HG03457 (cell line): ENCODE measurements around the gene ISLR2.
"Not testable (repeated sequence)": the region's sequence is repeated elsewhere in the genome, so short reads cannot be mapped to it uniquely, and the experiment has no call there.

Experiments
- ATAC-seq: cut with Tn5 transposase; IDR thresholded peaks from one replicate; pipeline ENCODE4 v1.9.1; 2021; ENCODE audit warnings: moderate number of reproducible peaks; ENCODE audit not compliant: unreplicated experiment

Gene ISLR2

DNA sequence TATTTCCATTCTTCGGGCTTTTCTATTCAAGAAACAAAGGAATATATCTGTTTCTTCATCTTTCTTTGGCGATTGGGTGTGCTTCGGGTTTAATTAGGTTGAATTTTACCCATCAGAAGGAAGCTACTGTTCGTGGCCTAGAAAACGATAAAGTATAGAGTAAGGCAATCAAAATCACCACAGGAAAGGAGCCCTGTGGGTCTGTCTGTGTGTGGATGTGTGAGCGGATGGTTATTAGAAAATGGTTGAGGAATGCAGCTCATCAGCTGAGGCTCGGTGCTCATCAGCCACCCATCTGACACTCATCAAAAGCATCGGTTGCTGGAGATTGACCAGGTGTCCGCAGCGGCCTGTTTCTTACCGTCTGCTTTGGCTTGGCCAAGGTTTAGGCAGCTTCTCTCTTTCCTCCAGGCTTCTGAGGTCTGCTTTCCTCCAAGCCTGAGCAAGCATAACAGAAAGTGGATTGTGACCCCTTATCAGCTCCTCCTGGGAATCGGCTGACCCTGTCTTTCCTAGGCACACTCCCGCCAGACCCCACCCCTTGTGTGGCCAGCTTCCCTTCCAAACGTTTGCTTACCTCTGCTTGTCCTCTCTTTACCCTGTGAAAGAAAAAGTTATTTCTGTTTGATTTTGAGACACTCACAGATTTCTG is 25.5 kb downstream of the ISLR2 start:
- no peak for ATAC-seq

DNA sequence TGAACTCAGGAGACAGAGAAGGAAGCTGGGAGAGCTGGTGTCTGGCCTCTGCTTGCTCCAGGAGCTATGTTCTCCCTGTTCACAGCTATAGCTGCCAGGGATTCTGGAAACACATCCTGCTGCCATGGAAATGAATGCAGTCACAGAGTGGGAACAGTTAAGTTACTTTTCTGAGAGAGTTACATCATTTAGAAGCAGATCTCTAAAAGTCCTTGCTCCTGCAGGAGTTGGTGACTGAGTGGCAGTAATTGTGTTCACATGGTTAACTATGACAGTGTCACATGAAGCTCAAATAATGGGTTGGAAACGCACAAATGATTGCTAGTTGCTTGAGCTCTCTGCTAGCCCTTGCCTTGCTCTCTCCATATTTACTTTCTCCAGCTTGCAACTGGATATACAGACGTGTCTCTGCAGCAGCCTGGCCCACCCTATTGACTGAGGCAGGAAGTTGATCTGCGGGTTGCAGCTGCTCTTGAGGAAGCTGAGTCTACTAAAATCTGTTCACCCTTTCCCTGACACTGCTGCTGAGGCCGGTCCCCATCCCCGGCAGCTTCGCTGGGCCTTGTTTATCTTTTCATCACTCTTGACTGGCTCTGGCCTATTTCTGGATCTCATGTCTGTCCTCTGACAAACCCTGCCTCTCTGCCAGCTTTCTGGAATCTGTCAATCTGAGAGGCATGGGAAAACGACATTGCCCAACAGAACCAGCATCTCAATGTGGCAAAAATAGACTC is 26.5 kb downstream of the ISLR2 start:
- ATAC-seq, result no peak

DNA sequence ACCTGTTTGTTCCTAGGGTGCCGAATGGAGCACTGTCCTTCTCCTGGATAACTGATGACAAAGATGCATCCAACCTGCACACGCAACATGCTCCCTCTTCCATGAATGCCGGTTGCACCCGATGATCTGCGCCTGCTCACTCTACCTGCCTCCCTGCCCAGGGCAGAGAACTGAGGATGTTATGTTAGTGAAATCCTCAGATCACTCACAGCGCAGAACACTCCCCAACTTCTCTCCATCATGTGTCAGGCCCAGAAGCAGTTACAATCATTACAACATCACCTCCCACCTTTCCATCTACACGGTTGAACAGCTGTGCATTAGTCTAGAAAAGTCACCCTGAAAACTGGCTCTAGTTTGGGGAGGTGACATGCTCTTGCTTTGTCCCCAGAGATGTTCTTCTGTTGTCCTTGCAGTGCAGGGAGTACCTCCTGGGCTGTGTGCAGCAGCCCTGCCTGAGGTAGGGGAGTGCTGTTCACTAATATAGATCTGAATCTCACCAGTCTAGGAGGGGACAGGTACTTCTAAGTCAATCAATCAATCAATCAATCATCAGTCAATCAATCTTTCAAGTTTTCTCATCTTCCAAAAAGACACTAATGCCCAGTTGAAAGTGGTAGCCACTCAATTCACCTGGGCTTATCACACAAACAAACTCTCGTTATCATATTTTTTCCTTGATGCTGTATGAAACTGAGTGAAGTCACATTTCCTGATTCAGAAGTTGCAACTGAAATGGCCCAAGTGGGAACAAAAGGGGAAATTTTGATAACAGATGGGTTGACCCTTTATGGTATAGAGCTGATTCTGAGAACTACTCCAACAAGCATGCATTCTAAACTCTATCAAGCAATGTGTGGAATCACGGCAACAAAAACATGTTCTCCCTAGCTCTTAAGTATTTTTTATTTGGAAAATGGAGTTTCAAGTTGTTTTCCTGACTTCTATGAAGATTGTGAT is 27.8 kb downstream of the ISLR2 start:
- no peak for ATAC-seq

DNA sequence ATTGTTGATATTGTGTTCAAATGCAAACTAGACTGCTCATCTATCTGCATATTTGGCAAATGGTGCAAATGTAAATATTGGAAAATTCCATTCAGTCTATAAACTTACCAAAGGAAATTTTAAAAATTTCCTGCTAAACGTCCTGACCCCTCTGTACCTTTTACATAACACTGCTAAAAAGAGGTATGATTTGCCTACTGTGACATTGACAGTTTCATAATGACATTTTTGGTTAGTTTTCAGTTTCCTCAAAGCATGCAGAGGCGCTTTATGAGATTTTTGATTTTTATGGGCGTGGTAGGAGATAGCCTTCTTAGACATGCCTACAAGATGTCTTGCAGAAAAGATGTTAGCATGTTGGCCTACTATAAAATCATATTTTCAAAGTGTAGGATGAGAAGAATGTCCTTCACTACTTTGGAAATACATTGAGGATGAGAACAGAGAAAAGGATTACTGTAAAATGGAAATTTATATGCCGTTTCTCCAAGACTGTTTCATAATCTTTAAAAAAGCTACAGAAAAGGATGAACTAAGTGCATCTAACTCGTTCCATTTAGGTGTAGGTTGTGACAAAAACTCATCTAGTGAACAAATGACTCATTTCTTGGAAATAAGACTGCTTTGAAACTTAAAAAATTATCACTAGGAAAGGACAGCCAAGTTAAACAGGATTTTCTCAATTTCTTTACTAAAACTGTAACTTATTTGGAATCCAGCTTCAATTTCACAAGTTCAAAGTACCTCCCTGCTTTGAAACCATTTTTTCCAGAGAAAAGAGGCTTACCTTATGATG is 28.7 kb downstream of the ISLR2 start:
- no peak for ATAC-seq

DNA sequence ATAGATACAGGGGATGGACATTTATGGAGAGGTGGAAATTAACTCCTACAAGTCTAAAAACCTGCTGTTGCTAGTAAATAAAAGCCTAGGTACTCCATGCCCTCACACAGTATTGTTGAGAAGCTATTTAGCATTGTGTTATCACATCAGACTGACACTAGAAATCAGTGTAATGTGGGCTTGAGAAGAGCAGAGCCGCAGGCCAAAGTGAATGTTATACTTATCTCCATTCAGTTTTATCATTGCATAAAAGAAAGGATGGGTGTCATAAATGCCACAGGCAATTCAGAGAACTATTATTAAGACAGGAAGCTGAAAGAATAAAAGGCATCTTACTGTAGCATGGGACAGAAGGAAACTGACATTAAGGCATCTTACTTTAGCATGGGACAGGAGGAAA is 29.4 kb downstream of the ISLR2 start:
- no peak for ATAC-seq

DNA sequence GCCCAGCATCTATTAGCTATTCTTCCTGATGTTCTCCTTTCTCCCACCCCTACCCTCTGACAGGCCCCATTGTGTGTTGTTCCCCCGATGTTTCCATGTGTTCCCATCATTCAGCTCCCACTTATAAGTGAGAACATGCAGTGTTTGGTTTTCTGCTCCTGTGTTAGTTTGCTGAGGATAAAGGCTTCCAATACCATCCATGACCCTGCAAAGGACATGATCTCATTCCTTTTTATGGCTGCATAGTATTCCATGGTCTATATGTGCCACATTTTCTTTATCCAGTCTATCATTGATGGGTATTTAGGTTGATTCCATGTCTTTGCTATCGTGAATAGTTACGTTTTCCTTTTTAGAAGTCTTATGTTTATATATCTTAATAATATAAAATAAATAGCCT is 30.0 kb downstream of the ISLR2 start:
- not testable (repeated sequence) for ATAC-seq

DNA sequence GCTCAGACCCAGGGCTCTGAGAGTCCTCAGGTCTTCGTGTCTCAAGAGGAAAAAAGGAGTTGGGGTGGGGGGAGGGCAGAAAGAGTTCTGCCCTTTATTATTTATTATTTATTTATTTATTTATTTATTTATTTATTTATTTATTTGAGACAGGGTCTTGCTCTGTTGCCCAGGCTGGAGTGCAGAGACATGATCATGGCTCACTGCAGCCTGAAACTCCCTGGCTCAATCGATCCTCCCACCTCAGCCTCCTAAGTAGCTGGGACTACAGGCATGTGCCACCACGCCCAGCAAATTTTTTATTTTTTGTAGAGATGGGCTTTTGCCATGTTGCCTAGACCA is 31.8 kb downstream of the ISLR2 start:
- ATAC-seq, result not testable (repeated sequence)

DNA sequence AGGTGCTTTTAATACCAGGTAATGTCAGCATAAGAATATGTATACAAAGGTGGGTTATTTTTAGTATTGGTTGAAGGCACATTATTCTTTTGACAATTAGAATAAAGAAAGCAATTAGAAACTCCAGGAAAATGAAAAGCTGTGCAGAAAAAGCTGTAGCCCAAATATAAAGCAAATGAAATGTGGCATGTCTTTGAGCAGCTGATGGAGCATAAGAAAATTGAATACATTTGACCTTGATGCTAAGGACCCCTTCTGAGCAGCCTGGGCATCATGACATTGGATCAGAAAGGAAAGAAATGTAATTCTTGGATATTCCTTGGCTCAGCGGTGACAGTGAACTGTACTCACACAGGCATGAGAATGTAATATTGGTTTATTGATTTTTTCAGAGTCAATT is 35.1 kb downstream of the ISLR2 start:
- ATAC-seq, result no peak

DNA sequence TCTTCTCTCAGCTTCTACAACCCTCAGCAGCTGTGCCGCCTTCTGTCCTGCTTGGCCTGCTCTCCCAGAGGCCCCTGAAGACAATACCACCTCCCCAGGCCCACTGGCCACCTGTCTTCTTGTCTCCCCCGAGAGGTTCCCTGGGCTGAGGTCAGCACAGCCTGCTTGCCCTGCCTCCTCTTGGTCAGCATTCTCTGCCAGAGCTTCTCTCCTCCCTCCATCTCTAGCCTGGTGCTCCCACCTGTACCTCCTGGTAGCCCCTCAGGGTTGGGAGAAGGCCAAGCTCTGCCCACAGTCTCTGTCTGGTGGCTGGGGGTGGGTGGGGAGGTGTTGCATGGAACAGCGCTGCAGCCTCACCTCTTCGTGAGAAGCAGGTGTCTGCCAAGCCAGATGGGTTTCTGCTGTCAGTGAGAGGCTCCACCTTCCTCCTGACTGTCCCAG is 37.5 kb downstream of the ISLR2 start:
- no peak for ATAC-seq

DNA sequence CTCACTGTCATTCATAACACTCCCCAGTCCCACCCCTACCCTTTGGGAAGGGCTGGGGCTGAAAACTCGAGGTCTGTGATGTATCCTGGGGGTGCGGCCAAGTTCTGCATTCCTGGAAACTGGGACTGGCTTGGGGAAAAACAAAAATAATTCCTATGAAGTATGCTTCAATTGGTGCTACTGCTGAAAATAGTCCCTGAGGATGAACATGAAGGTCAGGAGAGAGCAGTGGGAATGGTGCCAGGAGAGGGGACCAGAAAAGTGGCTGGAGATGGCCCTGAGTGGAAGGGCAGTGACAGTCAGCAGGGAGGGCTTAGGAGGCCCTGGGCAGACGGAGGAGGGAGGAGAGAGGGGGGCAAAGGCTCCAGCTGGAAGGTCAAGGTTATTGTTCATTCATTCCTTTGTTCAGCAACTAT is 38.3 kb downstream of the ISLR2 start:
- ATAC-seq, result no peak

DNA sequence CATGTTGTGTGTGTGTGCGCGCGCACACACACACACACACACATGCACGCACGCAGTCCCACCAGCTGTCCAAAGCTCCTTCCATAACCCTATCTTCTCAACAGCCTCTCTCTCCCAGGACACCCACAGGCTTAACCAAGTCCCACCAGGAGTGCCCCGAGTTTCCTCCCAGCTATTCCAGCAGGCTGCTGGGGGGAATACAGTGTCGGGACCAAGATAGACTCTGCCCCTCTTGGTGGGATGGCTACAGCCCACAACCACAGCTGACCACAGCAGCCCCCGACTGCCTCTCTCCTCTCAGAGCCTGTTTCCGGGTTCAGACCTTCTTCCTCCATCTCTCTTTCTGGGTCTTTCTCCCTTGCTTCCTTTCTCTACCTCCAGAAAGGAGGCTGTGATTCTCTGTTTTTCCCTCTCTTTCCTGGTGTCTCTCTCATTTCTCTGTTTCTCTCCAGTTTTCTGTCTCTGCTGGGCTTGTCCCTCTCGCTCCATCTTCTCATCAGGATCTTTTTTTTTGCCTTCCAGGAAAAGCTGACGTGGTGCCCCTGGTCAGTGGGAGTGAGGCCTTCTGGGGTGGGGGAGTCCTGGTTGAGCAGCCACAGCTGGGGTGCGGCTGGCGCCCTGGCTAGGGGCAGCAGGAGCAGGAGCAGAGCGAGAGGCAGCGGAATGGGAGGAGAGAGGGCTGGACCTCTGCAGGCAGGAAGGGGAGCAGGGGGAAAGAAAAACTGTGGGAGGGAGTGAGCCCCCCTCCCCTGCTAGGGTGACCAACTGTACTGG is 39.9 kb downstream of the ISLR2 start:
- ATAC-seq, result no peak

DNA sequence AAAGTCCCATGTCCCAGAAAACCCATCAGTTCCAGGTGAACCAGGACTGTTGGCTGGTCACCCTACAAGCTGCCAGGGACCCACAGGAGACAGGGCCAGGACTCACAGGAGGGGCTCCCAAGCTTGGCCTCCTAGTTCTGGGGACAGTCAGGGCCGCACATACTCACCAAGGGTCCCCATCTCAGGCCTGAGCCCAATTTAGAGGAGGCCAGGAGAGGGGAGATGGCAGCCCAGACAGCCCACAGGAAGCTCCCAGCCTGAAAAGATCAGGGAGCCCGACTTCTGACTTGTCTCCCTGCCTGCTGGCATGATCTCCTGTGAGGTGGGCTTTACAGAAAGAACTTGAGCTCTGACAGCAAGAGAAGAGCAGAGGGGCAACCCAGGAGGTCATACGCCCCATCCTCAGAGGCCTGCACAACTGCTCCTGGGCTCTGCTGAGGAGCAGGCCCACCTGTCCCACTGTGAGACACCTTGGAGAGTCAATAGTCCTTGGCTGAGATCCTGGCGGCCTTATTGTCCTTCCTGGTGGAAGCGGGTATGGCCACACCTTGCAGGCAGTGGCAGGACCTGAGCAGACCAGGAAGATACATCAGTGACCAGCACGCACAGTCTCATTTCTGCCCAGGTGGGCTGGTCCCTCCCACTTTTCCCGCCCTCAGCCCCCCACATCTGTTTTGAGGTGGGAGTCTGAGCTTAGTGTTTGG is 40.6 kb downstream of the ISLR2 start:
- no peak for ATAC-seq

DNA sequence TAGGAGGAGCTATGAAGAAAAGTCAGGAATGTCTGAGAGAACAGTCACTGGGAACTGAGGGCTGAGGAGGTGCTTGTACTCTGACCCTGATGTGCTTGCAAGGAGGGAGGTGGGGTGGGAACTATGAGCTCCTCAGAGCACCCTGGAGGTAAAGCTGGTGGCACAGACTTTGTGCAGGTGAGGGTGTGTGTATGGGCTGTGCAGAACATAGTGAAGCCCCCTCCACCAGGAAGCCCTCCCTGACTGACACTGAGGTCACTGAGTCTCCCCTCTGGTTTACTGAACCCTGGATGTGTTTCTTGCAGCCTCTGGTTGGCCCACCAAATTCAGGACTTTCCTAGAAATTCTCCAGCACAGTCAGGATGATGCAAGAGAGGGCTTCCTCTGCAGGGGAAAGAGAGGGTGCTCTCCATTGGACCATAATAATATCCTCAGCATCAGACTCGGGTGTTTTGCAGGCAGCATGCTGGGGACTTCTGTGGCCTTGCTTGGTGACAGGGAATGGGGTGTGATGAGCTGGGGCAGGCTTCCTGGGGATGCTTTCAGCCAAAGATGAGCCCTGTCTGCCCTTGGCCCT is 41.7 kb downstream of the ISLR2 start:
- no peak for ATAC-seq

DNA sequence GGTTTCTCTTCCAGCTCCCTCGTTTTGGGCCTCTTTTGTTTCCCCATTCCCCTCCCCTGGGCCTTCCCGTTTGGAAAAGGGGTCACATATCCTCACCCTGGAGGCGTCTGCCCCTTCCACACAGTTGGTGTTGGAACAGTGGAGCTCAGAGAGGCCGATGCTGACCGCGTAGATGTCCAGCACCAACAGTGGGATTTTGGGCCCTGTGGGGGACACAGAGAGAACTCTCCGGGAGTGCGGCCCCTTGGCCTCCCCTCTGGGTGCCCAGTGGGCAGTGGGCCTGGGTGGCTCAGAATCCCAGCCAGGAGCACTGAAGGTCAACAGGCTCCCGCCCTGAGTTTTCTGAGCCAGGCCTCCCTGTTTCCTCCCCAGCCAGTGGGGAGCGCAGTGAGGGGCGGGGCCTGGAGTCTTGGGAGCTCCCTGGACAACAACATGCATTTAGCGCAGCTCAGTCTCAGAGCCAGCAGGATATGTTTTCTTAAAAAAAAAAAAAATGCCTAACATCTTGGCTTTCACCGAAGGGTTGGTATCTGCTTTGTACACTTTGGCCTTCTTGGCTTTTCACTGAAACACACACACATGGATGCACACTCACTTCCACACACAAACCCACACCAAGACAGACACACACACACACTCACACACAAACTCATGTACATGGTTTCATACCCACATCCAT is 42.5 kb downstream of the ISLR2 start:
- ATAC-seq, result no peak

DNA sequence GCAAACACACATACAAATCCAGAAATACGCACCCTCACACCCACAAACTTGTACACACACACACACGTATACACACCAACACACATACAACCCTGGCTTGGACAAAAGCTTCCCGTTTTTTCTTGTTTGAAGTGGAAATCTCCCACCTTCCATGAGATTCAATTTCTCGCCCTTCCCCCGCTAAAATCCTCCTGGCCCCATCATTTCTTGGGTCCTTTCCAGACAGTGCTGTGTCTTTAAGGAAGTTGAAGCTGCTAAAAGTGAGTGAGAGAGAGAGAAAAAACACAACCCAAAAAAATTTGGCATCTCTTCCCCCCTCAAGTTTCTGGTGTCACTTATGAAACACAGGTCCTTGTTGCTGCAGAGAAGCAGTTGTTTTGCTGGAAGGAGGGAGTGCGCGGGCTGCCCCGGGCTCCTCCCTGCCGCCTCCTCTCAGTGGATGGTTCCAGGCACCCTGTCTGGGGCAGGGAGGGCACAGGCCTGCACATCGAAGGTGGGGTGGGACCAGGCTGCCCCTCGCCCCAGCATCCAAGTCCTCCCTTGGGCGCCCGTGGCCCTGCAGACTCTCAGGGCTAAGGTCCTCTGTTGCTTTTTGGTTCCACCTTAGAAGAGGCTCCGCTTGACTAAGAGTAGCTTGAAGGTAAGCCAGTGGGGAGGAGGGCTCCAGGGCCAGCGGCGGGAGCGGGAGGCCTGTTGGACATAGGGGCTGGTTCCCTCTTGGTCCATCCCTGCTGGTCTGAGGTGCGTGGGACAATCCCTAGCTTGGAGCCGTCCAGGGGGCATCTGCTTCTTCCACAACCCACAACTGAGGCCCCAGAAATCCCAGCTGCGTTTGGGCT is 43.2 kb downstream of the ISLR2 start, which contains the start of gene ISLR:
ISLR (plus strand) TSS at position 331 of the 839 bp plus-strand sequence. CDS start 1,149 bp downstream, outside the sequence.
- no peak for ATAC-seq

DNA sequence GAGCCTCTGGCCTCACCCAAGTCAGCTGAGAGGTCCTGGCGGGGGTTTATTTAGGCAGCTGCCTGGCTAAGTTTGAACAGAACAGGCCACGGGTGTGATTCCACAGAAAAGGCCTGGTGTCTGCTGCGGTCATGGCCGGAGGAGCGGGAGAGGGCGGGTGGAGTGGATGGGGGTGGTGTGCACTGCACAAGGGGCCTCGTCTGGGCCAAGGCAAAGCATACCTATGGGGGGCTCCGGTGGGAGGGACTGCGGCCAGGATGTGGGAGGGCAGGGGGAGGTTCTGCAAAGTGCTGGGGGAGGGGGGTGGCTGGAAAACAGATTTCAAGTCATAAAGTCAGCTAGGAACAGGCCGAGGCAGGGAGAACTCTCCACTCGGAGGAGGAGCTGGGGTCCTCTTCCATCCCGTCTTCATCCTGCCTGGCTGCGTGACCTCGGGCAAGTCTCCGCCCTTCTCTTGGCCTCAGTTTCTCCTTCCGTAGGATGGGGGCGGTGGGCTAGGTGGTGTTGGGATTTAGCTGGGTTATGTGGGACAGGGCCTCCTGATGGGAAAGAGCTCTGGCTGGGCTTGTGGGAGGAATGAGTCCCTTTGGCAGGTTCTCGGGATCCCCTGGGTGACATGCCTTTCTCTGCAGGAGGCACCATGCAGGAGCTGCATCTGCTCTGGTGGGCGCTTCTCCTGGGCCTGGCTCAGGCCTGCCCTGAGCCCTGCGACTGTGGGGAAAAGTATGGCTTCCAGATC is 44.0 kb downstream of the ISLR2 start:
- ATAC-seq, result no peak

DNA sequence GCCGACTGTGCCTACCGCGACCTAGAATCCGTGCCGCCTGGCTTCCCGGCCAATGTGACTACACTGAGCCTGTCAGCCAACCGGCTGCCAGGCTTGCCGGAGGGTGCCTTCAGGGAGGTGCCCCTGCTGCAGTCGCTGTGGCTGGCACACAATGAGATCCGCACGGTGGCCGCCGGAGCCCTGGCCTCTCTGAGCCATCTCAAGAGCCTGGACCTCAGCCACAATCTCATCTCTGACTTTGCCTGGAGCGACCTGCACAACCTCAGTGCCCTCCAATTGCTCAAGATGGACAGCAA is 44.5 kb downstream of the ISLR2 start:
- no peak for ATAC-seq
